ENCODE measurements around the gene TP53TG5.

The TP53TG5 gene

GRCh38 chr20:45345104-45345936 lies 32.8 kb downstream of the TP53TG5 start:
- DNase-seq (ENCODE audit: low read depth): no peak

GRCh38 chr20:45344168-45344860 lies 33.8 kb downstream of the TP53TG5 start:
- DNase-seq (ENCODE audit: low read depth): no peak

DNA sequence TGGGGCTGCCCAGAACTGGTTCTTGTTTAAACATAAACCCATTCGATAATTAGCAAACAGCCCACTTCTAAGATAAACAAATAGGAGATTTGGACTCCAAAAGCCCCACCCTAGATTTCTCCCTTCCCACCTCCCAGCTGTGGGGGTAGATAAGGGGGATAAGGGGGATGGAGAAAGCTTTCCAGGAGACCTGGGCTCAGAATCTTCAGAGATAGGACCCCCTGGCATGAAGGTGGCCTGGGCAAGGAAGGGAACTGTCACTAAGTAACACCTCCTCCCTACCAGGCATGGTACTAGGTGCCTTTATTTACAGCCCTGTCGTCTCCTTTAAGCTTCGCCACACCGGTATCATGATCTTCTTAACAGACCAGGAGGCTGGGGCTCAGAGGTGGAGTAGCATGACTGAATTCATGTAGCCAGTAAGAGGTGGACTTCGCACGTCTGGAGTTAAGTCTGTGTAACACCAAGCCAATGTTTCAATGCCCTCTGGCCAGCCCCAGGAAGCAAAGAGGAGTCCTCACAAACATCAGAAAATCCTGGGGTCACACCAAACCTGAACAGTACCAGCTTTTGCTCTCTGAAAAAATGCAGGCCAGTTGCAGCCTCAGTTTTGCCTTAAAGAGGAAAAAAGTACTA lies 34.5 kb downstream of the TP53TG5 start:
- no peak for DNase-seq (ENCODE audit: low read depth)

DNA sequence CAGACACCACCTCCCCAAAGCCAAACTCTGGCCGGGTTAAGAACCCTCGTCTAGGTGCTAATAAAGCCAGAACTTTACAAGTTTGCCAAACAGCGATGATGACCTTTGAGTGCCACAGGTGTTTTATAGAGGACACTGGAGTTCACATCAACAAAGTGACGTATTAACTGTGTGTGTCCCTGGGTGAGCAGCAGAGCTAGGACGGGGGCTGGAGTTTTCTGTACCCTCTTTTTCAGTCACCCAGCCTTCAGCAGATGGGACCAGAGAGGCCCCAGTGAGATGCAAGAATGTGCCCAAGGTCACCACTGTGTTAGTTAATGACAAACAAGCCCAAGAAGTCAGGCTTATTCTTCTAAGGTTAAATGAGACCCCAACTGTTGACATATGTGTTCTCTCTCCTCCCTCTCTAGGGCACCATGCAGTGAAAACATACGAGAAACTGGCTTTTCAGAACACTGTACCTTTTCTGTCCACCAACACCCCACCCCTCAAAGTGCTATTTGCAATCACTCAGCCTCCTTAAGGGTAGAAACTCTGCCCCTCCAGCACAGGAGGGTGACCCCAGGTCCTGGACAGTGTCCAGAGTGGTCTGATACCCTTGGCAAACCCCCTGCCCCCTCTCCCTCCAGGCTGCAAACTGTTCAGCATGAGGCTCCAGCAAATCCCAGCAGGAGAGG lies 35.1 kb downstream of the TP53TG5 start:
- DNase-seq (ENCODE audit: low read depth): no peak

- DNase-seq (ENCODE audit: low read depth): no peak
Observed at GRCh38 chr20:45341939-45342854, 35.9 kb downstream of the TP53TG5 start.

GRCh38 chr20:45341579-45341938 lies 36.6 kb downstream of the TP53TG5 start:
- no peak for DNase-seq (ENCODE audit: low read depth)

DNA sequence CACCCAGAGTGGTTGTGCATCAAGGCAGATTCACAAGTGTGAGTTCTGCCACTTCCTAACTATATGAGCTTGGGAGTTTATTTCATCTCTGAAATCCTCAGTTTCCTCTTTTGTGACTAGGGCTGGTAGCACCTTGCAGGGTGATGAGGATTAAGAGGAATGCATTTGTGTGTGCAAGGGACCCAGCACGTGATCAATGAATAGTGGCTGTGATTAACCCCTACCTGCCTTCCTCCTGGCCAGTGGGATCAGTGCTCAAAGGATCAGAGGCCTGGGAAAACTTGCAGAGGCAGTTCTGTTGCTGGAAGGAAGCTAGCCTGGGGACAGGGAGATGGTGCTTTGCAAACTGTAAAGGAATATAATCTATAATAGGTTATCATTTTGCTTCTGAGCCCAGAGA lies 37.2 kb downstream of the TP53TG5 start:
- DNase-seq (ENCODE audit: low read depth): no peak

GRCh38 chr20:45340236-45340847 lies 37.8 kb downstream of the TP53TG5 start:
- no peak for DNase-seq (ENCODE audit: low read depth)

- no peak for DNase-seq (ENCODE audit: low read depth)
Observed at GRCh38 chr20:45339799-45340198, 38.3 kb downstream of the TP53TG5 start.

DNA sequence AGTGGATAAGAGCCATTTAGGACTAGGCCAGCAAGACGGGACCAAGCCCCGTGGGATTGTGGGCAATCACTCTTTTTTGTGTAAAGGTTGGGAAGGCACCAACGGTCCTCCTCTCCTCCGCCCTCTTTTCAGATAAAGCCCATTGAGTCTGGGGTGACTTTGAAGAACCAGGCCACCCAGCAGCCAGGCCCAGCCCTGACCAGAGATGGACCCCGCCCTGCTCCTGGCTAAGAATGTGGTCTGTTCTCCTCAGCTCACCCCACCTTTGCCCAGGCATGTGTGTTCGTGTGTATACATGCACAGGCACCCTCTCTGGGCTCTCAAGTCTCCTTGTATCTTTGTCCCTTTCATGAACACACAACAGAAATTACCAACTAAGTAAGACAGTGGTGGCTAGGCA lies 39.0 kb downstream of the TP53TG5 start:
- DNase-seq (ENCODE audit: low read depth): no peak

DNA sequence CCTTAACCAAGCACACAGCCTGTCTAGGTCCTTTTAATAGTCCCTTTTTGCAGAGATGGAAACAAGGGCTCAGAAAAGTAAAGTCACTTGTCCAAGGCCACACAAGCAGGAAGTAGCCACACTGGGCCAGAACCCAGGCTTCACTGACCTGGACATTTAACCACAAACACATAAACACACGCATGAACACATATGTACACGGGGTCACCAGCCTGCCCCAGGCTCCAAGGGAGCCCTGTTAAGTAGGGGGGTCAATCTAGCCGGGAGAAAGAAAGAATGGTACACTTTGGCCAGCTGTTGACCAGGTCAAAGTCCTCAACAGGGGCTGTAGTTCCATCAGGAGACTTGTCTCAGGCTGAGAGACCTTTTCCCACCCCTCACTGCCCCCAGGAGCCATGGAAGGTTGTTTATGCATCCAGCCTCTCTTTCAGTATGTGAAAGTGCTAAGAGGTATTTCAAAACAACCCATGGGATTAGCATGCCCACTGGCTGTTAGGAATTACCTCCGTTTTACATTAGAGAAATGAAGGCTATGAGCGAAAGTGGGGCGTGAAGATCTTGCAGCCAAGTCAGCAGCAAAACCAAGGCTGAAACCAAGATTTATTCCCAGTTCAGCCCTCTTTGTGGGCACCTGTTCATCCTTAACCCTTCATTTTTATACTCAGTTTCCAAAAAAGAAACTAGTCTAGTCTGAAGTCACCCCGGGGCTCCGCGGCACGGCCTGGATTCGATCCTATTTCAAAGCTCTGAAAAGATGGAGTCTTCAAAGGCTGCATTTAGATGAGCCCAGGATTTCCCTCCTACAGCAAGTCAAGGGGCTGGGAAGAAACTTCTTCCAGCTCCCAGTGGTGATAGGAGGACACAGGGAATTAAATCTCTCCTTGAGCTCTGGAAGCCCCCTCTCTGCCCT lies 39.7 kb downstream of the TP53TG5 start:
- DNase-seq (ENCODE audit: low read depth): no peak

DNA sequence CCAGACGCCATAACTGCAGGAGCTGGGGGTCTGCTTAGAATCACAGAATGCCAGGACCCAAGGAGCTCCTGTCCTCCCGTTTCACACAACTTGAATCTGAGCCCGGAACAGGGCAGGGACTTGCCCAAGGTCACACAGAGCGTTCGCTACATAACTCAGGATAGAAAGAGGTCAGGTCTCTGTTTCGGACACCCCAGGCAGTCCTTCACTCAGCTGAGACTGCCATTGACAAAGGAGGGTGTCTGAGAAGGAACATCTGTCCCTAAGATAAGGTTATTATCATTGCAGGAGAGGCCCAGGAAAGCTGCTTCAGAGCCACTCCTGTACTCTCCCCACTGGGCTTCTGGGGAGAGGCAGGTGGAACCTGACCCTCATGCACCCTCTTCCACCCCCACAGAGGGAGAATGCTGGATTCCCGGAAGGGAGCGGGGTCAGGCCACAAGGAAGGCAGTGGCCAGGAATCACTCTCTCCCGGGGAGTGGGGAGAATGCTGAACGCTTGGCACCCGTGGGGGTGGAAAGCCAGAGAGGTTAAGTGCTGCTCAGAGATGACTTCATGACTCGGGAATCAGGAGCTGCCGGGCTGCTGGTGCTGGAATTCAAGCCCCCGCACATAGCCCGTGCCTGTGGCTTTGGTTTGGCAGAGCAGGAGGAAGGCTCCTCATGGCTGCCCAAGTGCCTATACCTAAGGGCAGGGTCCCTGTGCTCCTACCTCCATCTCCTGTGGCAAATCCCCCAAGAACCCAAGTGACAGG lies 40.6 kb downstream of the TP53TG5 start:
- no peak for DNase-seq (ENCODE audit: low read depth)

- DNase-seq (ENCODE audit: low read depth): no peak
Observed at GRCh38 chr20:45336530-45337366, 41.4 kb downstream of the TP53TG5 start.

DNA sequence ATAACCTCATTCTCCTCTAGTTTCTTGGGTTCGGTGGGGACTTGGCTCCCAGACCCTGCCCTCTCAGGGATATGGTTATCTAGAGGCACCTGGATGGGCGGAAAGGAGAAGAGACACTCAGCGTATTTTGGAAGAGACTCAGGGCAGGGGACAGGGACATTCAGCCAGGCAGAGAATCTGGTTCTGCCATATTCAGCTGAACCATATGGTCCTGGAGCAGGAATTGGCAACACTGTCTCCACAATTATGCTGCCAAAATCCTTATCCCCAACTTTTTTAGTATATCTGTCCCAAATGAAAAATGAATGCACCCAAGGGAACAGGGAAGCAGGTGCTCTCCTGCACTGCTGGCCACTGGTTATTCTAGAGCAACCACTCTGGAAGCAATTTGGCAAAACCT lies 47.6 kb downstream of the TP53TG5 start:
- no peak for DNase-seq (ENCODE audit: low read depth)

GRCh38 chr20:45329497-45330319 lies 48.4 kb downstream of the TP53TG5 start:
- DNase-seq (ENCODE audit: low read depth): no peak

DNA sequence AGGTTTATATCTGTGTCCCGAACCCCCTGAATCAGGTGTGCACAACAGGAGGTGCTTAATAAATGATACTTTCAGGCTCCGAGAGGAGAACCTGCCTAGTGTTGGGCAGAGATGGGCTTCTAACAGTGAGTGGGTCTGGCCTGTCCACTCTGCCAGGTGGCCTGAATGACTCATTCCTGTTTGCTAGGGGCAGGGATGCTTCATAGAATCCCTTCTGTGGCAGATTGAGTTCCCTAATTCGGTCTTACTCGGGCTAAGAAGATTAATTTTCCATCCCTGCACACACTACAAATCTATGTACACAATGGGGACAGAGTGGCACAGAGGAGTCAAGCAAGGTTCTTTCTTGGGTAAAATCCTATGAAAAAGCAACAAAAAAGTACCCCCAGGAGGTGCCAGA lies 49.7 kb downstream of the TP53TG5 start:
- no peak for DNase-seq (ENCODE audit: low read depth)

DNA sequence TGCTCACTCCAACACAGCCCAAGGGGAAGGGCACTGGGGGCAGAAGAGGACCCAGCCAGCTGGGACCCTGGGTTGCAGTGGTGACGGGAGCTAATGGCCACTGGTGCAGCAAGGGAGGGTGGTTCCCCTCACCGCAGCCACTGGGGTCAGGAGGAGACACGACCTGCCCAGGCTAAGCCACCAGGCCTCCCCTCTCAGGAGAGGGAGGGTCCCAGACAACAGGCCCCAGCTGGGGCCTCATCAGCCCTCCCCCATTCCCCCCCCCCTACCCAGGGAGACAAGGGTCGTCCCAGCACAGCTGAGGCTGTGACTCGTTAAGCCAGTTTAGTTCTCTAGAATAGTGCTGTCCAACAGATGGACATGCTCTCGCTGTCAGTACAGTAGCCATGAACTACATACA lies 52.8 kb downstream of the TP53TG5 start:
- no peak for DNase-seq (ENCODE audit: low read depth)

Data from stimulated activated CD8-positive, alpha-beta memory T cell treated with anti-CD3 and anti-CD28 coated beads, Interleukin-12 subunit alpha, Interleukin-12 subunit beta, amount 100 ng/mL, for 4 hours (primary cell).